Suprapubic skin (tissue), 4 donors: ENCODE measurements around the gene PGBD5. TPM values are rescaled to one million over a fixed set of nuclear protein-coding genes. Genes with fewer than 3 reads are reported as not detected.

Experiments used
- DNase-seq, 2 donors: peaks; one replicate each; pipeline ENCODE4 v3.0.0-alpha.2; 2019; ENCODE audit warnings: low spot score in 2 of 2
- H3K27ac ChIP-seq: fragments of 200-600 bp; sonication (generic); one replicate; pipeline ENCODE4 v1.5.1; 2019
- H3K27me3 ChIP-seq: fragments of 200-600 bp; sonication (generic); one replicate; pipeline ENCODE4 v1.5.1; 2019
- H3K36me3 ChIP-seq: fragments of 200-600 bp; sonication (generic); one replicate; pipeline ENCODE4 v1.5.1; 2019
- H3K4me1 ChIP-seq: fragments of 200-600 bp; sonication (generic); one replicate; pipeline ENCODE4 v1.5.1; 2019
- H3K4me3 ChIP-seq: fragments of 200-600 bp; sonication (generic); one replicate; pipeline ENCODE4 v1.5.1; 2019; ENCODE audit warnings: mild to moderate bottlenecking
- H3K9me3 ChIP-seq: fragments of 200-600 bp; sonication (generic); one replicate; pipeline ENCODE4 v1.5.1; 2019
- EP300 ChIP-seq: sonication (generic); formaldehyde crosslinking; IDR thresholded peaks from one replicate; pipeline ENCODE4 v1.6.1; 2017; ENCODE audit warnings: antibody characterized with exemption
- POLR2A ChIP-seq, 2 donors: fragments of 450-650 bp; IDR thresholded peaks; one replicate each; pipeline ENCODE4 v1.6.1; 2017; ENCODE audit warnings: antibody characterized with exemption in 2 of 2, mild to moderate bottlenecking in 2 of 2, moderate library complexity in 2 of 2
- POLR2AphosphoS5 ChIP-seq, 3 donors: sonication (generic); formaldehyde crosslinking; IDR thresholded peaks; one replicate each; pipeline ENCODE4 v1.6.1; 2017; ENCODE audit warnings: antibody characterized with exemption in 3 of 3
- WGBS: methylation state at CpG from one replicate; pipeline ENCODE4 v1.1.5; 2018; 5-methylcytosine and 5-hydroxymethylcytosine counted together
- total RNA-seq, 4 donors: library from RNA; depleted of rRNA; stranded (reverse); fragments of >200 nt; gene quantifications; one replicate each; pipeline ENCODE4 v1.1.0, GENCODE V29; 2016
- TF ChIP-seq, protein P1 (sequence below), 2 donors: fragments of 200-600 bp in 1 of 2; fragments of 450-650 bp in 1 of 2; sonication (generic) in 1 of 2; IDR thresholded peaks; one replicate each; pipeline ENCODE4 v1.5.1; 2016 to 2019; ENCODE audit warnings: antibody characterized with exemption in 2 of 2, mild to moderate bottlenecking in 1 of 2, moderate library complexity in 1 of 2

Gene PGBD5
- total RNA-seq, 4 donors from 2014 or later: 0.16 to 1.4 (median 0.51) TPM

DNA sequence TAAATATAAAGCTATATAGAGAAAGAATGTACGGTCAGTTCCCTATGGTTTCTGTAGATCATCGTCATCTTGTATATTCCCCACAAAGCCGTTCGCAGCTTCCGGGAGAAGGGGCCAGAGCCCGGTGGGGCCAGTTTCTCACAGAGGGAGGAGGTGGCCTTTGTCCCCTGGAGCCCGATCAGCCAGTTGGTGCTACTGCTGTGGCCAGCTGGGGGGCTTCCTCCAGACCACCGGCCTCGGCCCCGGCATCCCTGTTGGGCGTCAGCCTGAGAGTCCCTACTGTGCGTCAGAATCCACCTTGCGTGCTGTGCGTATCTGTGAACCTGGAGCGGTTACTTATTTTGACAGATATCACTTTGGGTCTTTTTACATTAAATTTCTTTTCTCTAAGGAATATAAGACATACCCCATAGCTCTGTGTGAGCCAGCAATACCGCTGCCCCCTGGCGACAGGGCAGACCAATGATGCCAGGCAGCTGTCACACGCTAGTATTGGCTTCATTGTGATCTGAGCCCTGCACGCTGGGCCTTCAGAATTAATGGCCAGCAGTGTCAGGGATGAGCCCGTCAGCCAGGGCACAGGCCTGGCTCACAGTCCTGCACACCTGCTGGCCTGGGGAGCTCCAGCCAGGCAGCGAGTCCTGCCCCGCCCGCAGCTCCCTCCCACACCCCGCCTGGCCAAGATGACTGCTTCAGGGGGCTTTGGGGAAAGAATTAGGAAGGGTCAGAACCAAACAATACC is 145.9 kb downstream of the PGBD5 start:
- H3K9me3 ChIP-seq: no peaks in the 10 kb centered on the region
- 91% methylated on average over 21 of the region's 24 CpGs for WGBS
- H3K36me3 ChIP-seq: peaks cover 54% of the 10 kb centered on the region
- H3K27ac ChIP-seq: no peak overlapping the region
- no peaks in the 10 kb centered on the region for H3K27me3 ChIP-seq
- peak; percentile 51 to 72 for DNase-seq
- no peaks in the 10 kb centered on the region for H3K4me1 ChIP-seq
- no peak overlapping the region for H3K4me3 ChIP-seq
- TF ChIP-seq POLR2A (IDR thresholded peaks at IDR 0.05) (no peak), POLR2AphosphoS5 (IDR thresholded peaks at IDR 0.05) (no peak), EP300 (no peak)
- TF ChIP-seq, protein P1, sequence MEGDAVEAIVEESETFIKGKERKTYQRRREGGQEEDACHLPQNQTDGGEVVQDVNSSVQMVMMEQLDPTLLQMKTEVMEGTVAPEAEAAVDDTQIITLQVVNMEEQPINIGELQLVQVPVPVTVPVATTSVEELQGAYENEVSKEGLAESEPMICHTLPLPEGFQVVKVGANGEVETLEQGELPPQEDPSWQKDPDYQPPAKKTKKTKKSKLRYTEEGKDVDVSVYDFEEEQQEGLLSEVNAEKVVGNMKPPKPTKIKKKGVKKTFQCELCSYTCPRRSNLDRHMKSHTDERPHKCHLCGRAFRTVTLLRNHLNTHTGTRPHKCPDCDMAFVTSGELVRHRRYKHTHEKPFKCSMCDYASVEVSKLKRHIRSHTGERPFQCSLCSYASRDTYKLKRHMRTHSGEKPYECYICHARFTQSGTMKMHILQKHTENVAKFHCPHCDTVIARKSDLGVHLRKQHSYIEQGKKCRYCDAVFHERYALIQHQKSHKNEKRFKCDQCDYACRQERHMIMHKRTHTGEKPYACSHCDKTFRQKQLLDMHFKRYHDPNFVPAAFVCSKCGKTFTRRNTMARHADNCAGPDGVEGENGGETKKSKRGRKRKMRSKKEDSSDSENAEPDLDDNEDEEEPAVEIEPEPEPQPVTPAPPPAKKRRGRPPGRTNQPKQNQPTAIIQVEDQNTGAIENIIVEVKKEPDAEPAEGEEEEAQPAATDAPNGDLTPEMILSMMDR (IDR thresholded peaks at IDR 0.05): no peak

DNA sequence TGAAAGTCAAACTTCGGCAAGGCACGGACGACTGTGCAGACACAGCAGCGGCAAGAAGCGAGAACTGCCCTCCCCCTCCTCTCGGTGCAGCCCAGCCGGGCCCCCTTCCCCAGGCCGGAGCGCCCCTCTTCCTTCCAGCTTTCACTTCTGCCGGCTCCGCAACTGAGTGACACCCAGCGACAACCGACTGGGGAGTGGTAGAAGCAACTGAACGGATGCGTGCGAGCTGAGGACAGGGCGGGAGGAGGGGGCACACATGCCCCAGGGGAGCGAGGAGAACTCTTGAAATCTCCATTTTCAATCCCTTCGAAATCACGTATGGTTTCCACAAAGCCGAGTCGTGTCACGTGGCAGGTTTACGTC is 146.6 kb downstream of the PGBD5 start:
- DNase-seq: peak; percentile 53 to 64
- WGBS: 92% methylated on average over 24 of the region's 24 CpGs
- Histone ChIP-seq H3K27ac (no peak overlapping the region), H3K4me3 (no peak overlapping the region), H3K4me1 (no peaks in the 10 kb centered on the region), H3K27me3 (no peaks in the 10 kb centered on the region), H3K9me3 (no peaks in the 10 kb centered on the region), H3K36me3 (peaks cover 60% of the 10 kb centered on the region)
- TF ChIP-seq POLR2A (IDR thresholded peaks at IDR 0.05) (no peak), POLR2AphosphoS5 (IDR thresholded peaks at IDR 0.05) (no peak), EP300 (no peak)
- TF ChIP-seq, protein P1 (IDR thresholded peaks at IDR 0.05): no peak

- Histone ChIP-seq H3K36me3 (peaks cover 65% of the 10 kb centered on the region), H3K27me3 (no peaks in the 10 kb centered on the region), H3K4me3 (no peak overlapping the region), H3K9me3 (no peaks in the 10 kb centered on the region), H3K4me1 (no peaks in the 10 kb centered on the region), H3K27ac (no peak overlapping the region)
- WGBS: 86% methylated on average over 20 of the region's 20 CpGs
- DNase-seq: peak; percentile 14 to 74
- TF ChIP-seq EP300 (no peak), POLR2A (IDR thresholded peaks at IDR 0.05) (no peak), POLR2AphosphoS5 (IDR thresholded peaks at IDR 0.05) (no peak)
Observed at GRCh38 chr1:230278871-230279582, 147.1 kb downstream of the PGBD5 start.

- no peaks in the 10 kb centered on the region for H3K9me3 ChIP-seq
- no peak overlapping the region for H3K27ac ChIP-seq
- H3K4me3 ChIP-seq: no peak overlapping the region
- H3K36me3 ChIP-seq: peaks cover 65% of the 10 kb centered on the region
- peak in 1 of 2 donors; percentile 9 for DNase-seq
- 97% methylated on average over 7 of the region's 7 CpGs for whole genome bisulfite sequencing
- TF ChIP-seq, protein P1 (IDR thresholded peaks at IDR 0.05): no peak
- TF ChIP-seq EP300 (no peak), POLR2A (IDR thresholded peaks at IDR 0.05) (no peak), POLR2AphosphoS5 (IDR thresholded peaks at IDR 0.05) (no peak)
- no peaks in the 10 kb centered on the region for H3K27me3 ChIP-seq
- H3K4me1 ChIP-seq: no peaks in the 10 kb centered on the region
Observed at GRCh38 chr1:230278376-230278775, 147.8 kb downstream of the PGBD5 start.

- Histone ChIP-seq H3K27ac (no peak overlapping the region), H3K9me3 (no peaks in the 10 kb centered on the region), H3K36me3 (peaks cover 62% of the 10 kb centered on the region), H3K27me3 (no peaks in the 10 kb centered on the region), H3K4me3 (no peak overlapping the region), H3K4me1 (no peaks in the 10 kb centered on the region)
- peak; percentile 15 to 35 for DNase-seq
- TF ChIP-seq EP300 (no peak), POLR2A (IDR thresholded peaks at IDR 0.05) (no peak), POLR2AphosphoS5 (IDR thresholded peaks at IDR 0.05) (no peak)
- TF ChIP-seq, protein P1 (IDR thresholded peaks at IDR 0.05): no peak
- 65% methylated on average over 15 of the region's 15 CpGs for WGBS
Observed at GRCh38 chr1:230277201-230278025, 148.7 kb downstream of the PGBD5 start.
